Sigmoid colon (tissue), 7 donors: ENCODE results near the gene LRRC36. TPM values are rescaled to one million over a fixed set of nuclear protein-coding genes. Genes with fewer than 3 reads are reported as not detected.
A peak's percentile ranks its signal among the peaks of the same experiment; 100 is the strongest.

ENCODE experiments used
- DNase-seq: peaks from one replicate; pipeline ENCODE4 v3.0.0-alpha.2; 2019
- H3K27ac ChIP-seq, 4 donors: fragments of 200-600 bp; sonication (generic); one replicate each; pipeline ENCODE4 v1.5.1; 2016 to 2019; ENCODE audit warnings: mild to moderate bottlenecking in 1 of 4
- H3K27me3 ChIP-seq, 3 donors: fragments of 200-600 bp; sonication (generic); one replicate each; pipeline ENCODE4 v1.5.1; 2019; ENCODE audit warnings: mild to moderate bottlenecking in 1 of 3
- H3K36me3 ChIP-seq, 4 donors: fragments of 200-600 bp; sonication (generic); one replicate each; pipeline ENCODE4 v1.5.1; 2016 to 2019
- H3K4me1 ChIP-seq, 4 donors: fragments of 200-600 bp; sonication (generic); one replicate each; pipeline ENCODE4 v1.5.1; 2017 to 2019
- H3K4me3 ChIP-seq, 4 donors: fragments of 200-600 bp; sonication (generic); one replicate each; pipeline ENCODE4 v1.5.1; 2017 to 2019; ENCODE audit warnings: mild to moderate bottlenecking in 2 of 4, moderate library complexity in 1 of 4
- H3K9me3 ChIP-seq, 4 donors: fragments of 200-600 bp in 3 of 4; sonication (generic) in 3 of 4; one replicate each; pipeline versions ENCODE4 v1.5.1 to v1.6.1; 2013 to 2019
- CTCF ChIP-seq, 4 experiments: fragments of 450-650 bp in 3 of 4; fragments of 200-600 bp in 1 of 4; IDR thresholded peaks; one replicate each; pipeline ENCODE4 v1.5.1; 2016 to 2019; ENCODE audit warnings: antibody characterized with exemption in 4 of 4, mild to moderate bottlenecking in 3 of 4, moderate library complexity in 2 of 4
- EP300 ChIP-seq, 4 donors: sonication (generic); formaldehyde crosslinking; IDR thresholded peaks; one replicate each; pipeline ENCODE4 v1.6.1; 2017; ENCODE audit warnings: antibody characterized with exemption in 4 of 4
- POLR2A ChIP-seq, 2 donors: fragments of 450-650 bp; IDR thresholded peaks; one replicate each; pipeline ENCODE4 v1.6.1; 2016; ENCODE audit warnings: antibody characterized with exemption in 2 of 2, mild to moderate bottlenecking in 2 of 2, moderate library complexity in 2 of 2
- POLR2AphosphoS5 ChIP-seq, 4 donors: sonication (generic); formaldehyde crosslinking; IDR thresholded peaks; one replicate each; pipeline ENCODE4 v1.6.1; 2017; ENCODE audit warnings: antibody characterized with exemption in 4 of 4
- WGBS, 2 donors: extraction: QIAGEN DNeasy Blood & Tissue Kit; methylation state at CpG; one replicate each; pipeline ENCODE4 v1.1.7; 2013; 5-methylcytosine and 5-hydroxymethylcytosine counted together
- intact Hi-C: fragments of 100-400 bp; cut with DNase I; formaldehyde crosslinking; loops from one replicate; pipeline ENCODE4 v1.15.1; 2023
- polyA plus RNA-seq, 3 donors: library from polyadenylated mRNA; stranded (reverse); fragments of 200-250 nt; gene quantifications; one replicate each; pipeline ENCODE4 v1.2.3, GENCODE V29; 2013
- total RNA-seq, 4 donors: library from RNA; depleted of rRNA; stranded (reverse); fragments of >200 nt; gene quantifications; one replicate each; pipeline ENCODE4 v1.1.0, GENCODE V29; 2016
- donor health status: healthy with polysubstance abuse.
- donor health status: Bipolar disorder and iron deficiency.
- donor health status: healthy.

The LRRC36 gene
- total and polyA plus RNA-seq, 7 donors, result 0.55 to 0.74 TPM; not detected in 5

- peak; percentile 87 for DNase-seq
- Histone ChIP-seq H3K27ac (peak within 1 kb of the TSS; percentile 78 to 85 (median 81)), H3K36me3 (peaks cover 0 to 8% (median 0%) of the 10 kb centered on the region in 4 donors), H3K4me3 (peak within 1 kb of the TSS; percentile 66 to 83 (median 76)), H3K4me1 (peaks cover 0 to 24% (median 12%) of the 10 kb centered on the region in 4 donors), H3K9me3 (no peaks in the 10 kb centered on the region), H3K27me3 (no peaks in the 10 kb centered on the region)
- WGBS, 2 donors, result 1 to 2% methylated on average over 73 of the region's 73 CpGs
- intact Hi-C loops, result no loop called here
- TF ChIP-seq EP300 (IDR thresholded peaks at IDR 0.05), result no peak
- peak; percentile 10 to 36 (median 32) for TF ChIP-seq CTCF (IDR thresholded peaks at IDR 0.05)
- peak; percentile 21 for TF ChIP-seq POLR2A (IDR thresholded peaks at IDR 0.05)
- peak in 3 of 4 donors; percentile 44 to 78 (median 59) for TF ChIP-seq POLR2AphosphoS5 (IDR thresholded peaks at IDR 0.05)
Measured at GRCh38 chr16:67415872-67416793, 89.5 kb downstream of the LRRC36 start, which contains the start of gene ZDHHC1. Gene ZDHHC1, minus strand, starts transcription at chr16:67416477. Its CDS starts 8,702 bp downstream, at chr16:67407775.

GRCh38 chr16:67417333-67418061 lies 90.9 kb downstream of the LRRC36 start:
- 60 to 82% methylated on average over 2 of the region's 2 CpGs for WGBS, 2 donors
- intact Hi-C loops, result no loop called here
- peaks cover 0 to 24% (median 12%) of the 10 kb centered on the region in 4 donors for H3K4me1 ChIP-seq

GRCh38 chr16:67419502-67419901 lies 92.9 kb downstream of the LRRC36 start:
- H3K27ac ChIP-seq, result no peak overlapping the region
- peaks cover 0 to 18% (median 12%) of the 10 kb centered on the region in 4 donors for H3K4me1 ChIP-seq
- H3K36me3 ChIP-seq, result peaks cover 0 to 2% (median 0%) of the 10 kb centered on the region in 4 donors
- H3K4me3 ChIP-seq, result no peak overlapping the region
- TF ChIP-seq EP300 (IDR thresholded peaks at IDR 0.05) (no peak), POLR2A (IDR thresholded peaks at IDR 0.05) (no peak), CTCF (IDR thresholded peaks at IDR 0.05) (no peak), POLR2AphosphoS5 (IDR thresholded peaks at IDR 0.05) (no peak)
- intact Hi-C loops, result no loop called here
- 93 to 96% methylated on average over 3 of the region's 3 CpGs for WGBS, 2 donors
- no peaks in the 10 kb centered on the region for H3K9me3 ChIP-seq
- no peak for DNase-seq
- H3K27me3 ChIP-seq, result peaks cover 0 to 7% (median 0%) of the 10 kb centered on the region in 3 donors

More at GRCh38 chr16:67417333-67418061, 90.9 kb downstream of the LRRC36 start:
- TF ChIP-seq CTCF (IDR thresholded peaks at IDR 0.05) (no peak), POLR2A (IDR thresholded peaks at IDR 0.05) (no peak)
- H3K9me3 ChIP-seq, result no peaks in the 10 kb centered on the region
- no peak for DNase-seq
- no peak overlapping the region for H3K4me3 ChIP-seq
- no peaks in the 10 kb centered on the region for H3K27me3 ChIP-seq
- H3K36me3 ChIP-seq, result peaks cover 0 to 8% (median 0%) of the 10 kb centered on the region in 4 donors
- no peak overlapping the region for H3K27ac ChIP-seq

- intact Hi-C loops, result no loop called here
- TF ChIP-seq POLR2A (IDR thresholded peaks at IDR 0.05) (no peak), CTCF (IDR thresholded peaks at IDR 0.05) (no peak), POLR2AphosphoS5 (IDR thresholded peaks at IDR 0.05) (no peak), EP300 (IDR thresholded peaks at IDR 0.05) (no peak)
- H3K4me1 ChIP-seq, result peaks cover 0 to 13% (median 11%) of the 10 kb centered on the region in 4 donors
- no peaks in the 10 kb centered on the region for H3K36me3 ChIP-seq
- H3K27me3 ChIP-seq, result peaks cover 0 to 11% (median 0%) of the 10 kb centered on the region in 3 donors
- H3K27ac ChIP-seq, result no peak overlapping the region
- WGBS, 2 donors, result 81 to 82% methylated on average over 3 of the region's 3 CpGs
- H3K4me3 ChIP-seq, result no peak overlapping the region
- no peaks in the 10 kb centered on the region for H3K9me3 ChIP-seq
- DNase-seq, result no peak
Measured at GRCh38 chr16:67419931-67420330, 93.3 kb downstream of the LRRC36 start.
